NOMO-1 (cell line): ENCODE data around the gene RPL19.
A peak's percentile ranks its signal among the peaks of the same experiment; 100 is the strongest.

Source experiments
- DNase-seq, 2 experiments: peaks; one replicate each; lab custom pipeline; 2025; ENCODE audit not compliant: unreplicated experiment in 2 of 2; lab: John Stamatoyannopoulos, UW

The RPL19 gene

DNA sequence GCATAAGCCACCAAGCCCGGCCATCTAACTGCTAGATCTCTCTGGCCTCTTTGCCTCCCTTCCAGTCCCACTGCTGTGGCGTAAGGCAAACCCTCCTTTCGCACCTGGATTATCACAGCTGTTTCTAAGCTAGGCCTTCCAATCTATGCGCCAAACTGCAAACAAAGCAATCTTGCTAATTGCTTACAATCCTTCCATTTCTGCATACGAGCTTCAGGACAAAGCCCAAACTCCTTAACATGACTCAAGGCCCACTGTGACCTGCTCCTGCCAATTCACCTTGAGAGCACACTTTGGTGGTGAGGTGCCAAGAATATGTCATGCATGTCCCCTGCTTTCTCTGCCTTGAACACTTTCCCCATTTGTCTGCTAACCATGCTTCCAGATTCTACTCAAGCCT is 28.1 kb upstream of the RPL19 start:
- no peak for DNase-seq

DNA sequence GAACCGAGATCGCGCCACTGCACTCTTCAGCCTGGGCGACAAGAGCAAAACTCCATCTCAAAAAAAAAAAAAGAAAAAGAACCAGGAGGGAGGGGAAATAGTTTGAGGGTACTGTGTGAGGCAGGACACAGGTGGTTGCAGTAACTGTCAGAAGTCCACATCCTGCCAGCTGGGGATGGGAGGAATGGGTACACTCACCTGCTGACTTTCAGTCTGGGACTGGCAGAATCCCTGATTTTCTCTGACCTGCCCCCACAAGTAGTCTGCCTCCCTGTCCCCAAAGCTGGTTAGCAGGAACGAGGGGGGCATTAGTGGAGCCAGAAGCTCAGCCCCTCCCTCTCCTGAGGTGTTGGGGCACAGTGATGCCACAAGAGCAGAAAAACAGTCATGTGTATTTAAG is 27.0 kb upstream of the RPL19 start:
- no peak for DNase-seq

DNA sequence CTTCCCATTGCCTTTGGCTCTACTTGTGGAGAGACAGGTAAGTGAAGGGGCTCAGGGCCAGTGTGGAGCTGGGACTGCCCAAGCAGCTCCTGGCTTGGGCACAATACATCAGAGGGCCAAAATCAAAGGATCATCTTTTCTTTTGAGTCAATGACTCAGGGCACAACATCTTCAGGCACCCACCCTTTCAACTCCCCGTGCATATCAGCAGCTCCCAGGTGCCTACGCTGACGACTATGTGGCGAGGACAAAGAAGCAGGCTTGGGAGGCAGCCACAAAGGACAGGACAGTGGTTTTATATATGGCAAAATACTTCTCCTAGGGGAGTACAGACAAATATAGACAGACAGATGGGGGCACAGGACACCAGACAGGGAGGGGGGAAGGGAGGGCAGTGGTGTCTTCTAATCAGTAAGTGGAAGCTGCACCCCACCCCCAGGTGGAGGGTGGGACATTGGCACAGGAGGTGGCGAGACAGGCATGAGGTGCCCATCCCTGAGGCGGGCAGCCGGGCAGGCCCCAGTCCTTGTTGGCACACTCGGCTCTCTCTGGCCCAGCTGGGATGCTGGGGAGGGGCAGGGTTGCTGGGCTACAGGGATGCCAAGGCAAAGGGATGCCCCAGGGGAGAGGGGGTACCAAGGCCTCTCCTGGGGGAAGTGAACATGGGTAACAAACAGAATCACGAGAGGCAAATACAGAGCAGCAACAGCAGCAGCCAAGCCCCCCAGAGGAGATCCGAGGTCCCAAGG is 26.4 kb upstream of the RPL19 start:
- no peak for DNase-seq

DNA sequence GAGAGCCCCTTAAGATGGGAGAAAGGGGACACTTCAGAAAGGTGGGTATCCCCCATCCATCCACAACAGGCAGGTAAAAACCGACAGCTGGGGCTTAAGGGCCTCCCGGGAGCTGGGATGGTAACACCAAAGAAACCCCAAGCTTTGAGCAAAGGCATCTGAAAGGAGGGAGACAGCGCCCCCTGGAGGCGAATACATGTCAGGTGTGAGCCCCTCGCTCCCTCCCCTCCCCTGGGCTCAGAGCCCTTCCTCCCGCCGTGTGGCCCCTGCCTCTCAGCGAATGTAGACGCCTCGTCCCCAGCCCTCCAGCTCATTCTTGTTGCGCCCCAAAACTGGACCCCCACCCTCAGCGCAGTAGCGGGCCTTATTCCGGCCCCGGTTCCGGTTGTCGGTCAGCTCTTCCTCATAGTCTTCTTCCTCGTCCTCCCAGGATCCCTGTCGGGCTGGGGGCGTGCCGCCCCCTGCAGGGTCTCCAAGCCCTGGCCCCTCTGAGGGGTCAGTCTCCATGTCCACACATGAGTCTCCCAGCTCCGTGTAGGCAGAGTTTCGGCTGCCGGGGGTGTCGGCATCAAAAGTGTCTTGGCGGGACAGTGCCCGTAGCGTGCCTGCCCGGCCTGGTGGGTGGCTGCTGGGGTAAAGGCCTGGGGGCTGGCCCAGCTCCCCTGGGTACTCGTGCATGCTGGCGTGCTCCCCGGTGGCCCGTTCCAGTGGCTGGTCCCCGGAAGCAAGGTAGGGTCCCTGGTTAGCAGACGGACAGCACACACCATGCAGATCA is 25.0 kb upstream of the RPL19 start:
- peak; percentile 75 to 83 for DNase-seq

DNA sequence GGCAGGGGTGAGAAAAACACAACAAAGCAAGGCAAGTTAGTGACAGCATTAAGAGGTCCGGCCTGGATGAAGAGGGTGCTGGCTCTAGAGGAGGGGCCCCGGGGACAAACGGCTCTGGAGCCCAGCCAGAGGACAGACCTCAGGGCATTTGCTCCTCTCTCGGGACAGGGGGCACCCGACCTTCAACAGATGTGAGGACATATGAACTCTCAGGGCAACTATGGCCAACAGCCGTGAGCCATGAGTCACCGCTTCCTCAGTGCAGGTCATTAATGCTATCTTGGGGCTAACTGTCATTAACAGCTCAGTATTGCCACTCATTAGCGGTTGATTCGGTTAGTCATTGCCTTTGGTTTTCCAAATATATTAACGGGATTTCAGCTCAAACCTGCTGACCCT is 24.4 kb upstream of the RPL19 start:
- DNase-seq, result peak; percentile 91 to 97

DNA sequence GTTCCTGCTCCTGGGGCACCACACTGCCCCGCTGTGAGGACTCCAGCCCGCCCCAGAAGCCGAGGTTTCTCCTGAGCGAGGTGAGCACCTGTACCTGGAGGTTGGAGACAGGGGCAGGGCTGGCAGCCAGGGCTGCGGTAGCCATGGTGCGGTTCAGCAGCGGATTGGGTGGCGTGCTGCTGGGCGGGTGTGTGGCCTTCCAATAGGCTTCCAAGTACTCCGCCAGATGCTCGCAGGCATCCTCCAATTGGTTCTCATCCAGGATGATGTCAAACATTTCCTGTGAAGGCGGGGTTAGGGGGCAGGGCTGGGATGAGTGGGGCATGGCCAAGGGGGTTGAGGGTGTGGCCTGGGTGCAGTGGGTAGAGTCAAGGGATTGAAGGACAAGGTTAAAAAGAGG is 22.8 kb upstream of the RPL19 start:
- DNase-seq, result peak in 1 of 2 experiments; percentile 21

DNA sequence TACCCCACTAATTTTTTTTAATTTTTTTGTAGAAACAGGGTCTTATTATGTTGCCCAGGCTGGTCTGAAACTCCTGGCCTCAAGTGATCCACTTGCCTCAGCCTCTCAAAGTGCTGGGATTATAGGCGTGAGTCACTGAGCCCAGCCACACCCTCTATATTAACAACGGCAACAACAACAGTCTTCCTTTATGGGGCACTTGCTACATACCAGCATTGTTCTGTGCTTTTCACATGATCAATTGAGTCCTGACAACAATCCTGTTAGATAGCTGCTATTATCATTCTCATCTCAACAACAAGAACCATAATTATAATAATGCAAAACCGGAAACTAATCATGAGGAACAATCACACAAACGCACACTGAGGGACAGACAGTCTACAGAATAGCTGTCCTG is 21.5 kb upstream of the RPL19 start:
- DNase-seq, result peak; percentile 69 to 71

DNA sequence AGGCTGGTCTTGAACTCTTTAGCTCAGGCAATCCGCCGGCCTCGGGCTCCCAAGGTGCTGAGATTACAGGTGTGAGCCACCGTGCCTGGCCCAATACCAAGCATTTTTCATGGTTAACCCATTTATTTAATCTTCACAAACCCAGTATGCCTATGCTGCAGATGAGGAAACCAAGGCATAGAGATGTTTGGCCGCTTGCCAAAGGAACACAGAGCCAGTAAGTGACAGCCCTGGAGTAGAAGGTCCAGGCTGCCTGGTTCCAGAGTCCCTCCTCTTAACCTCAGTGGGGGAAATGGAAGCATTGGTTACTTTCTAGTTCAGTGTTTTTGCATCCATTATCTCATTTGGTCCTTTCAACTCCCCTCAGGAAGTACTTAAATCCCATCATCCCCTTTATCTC is 18.8 kb upstream of the RPL19 start:
- DNase-seq, result no peak

DNA sequence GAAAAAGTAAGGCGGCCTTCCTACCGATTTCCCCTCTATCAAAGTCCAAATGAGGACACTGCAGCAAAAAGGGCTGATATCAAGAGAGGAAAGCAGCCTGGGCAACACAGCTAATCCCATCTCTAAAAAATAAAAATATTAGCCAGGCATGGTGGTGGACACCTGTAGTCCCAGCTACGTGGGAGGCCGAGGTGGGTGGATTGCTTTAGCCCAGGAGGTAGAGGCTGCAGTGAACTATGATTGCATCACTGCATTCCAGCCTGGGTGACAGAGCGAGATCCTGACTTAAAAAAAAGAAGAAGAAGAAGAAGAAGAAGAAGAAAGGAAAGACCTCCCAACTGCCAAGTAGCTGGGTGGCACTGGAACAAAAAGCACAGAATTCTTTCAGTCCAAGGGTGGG is 17.0 kb upstream of the RPL19 start:
- no peak for DNase-seq

DNA sequence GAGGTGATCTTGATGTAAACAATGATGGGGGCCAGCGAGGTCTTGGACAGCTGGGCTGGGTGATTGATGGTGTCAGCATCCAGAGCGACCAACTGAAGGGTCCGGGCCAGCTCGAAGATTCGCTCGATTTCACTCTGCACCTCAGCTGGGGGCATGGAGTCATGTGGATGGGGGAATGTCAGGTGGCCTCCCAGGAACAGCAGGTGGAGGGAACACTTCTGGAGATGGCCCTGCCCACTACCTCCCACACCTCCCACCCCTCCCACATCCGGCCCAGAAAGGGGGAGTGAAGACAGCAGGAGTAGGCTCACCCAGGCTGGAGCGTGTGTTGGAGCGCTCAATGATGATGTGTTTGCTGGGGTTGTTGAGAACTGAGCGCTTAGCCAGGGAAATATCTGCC is 16.4 kb upstream of the RPL19 start:
- no peak for DNase-seq

DNA sequence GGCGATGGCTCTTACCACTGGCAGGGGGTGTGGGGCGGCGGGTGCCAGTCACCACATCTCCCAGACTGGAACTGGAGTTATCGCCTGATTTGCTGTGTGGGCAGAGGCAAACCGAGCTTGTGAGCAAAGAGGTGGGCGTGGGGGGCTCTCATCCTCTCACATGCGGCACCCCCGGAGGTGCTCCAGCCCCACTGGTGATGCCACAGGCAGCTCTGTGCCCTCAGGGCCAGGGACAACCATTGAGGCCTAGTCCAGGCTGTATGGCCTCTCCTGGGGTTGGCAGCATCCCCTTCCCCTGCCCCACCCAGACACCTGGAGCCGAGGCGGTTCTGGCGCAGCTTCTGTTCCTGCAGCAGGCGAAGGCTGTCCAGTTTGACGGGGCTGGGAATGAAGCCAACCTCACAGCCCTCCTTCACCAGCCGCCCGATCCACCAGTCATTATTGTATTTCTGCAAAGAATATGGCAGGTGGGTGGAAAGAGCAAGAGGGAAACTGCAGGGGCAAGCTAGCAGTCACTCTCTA is 13.5 kb upstream of the RPL19 start:
- no peak for DNase-seq

DNA sequence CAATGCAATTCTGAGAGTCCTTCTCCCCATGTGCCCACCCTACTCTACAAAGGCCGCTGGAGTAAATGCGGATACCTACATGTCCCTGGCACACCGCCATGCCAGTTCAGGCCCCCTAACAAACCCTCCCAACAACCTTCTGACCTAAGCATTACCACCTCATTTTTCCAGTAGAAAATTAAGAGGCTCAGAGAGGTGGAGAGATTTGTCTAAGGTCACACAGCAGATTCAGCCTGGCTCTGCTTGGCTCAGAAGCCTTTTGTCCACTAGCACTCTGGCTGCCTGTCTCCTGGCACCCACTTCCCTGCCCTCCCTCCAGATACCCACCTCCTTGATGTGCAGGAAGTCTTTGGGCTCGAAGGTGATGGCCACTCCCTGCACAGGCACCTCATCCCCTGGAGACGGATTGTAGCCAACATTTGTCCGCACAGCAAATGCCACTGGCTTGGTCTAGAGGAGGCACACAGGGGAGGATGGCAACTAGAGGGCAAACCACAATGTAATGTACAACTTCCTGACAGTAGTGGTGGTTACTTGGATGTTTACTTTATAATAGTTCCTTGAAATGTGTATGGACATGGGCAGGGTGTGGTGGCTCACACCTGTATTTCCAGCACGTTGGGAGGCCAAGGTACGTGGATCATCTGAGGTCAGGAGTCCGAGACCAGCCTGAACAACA is 12.8 kb upstream of the RPL19 start:
- DNase-seq, result no peak

DNA sequence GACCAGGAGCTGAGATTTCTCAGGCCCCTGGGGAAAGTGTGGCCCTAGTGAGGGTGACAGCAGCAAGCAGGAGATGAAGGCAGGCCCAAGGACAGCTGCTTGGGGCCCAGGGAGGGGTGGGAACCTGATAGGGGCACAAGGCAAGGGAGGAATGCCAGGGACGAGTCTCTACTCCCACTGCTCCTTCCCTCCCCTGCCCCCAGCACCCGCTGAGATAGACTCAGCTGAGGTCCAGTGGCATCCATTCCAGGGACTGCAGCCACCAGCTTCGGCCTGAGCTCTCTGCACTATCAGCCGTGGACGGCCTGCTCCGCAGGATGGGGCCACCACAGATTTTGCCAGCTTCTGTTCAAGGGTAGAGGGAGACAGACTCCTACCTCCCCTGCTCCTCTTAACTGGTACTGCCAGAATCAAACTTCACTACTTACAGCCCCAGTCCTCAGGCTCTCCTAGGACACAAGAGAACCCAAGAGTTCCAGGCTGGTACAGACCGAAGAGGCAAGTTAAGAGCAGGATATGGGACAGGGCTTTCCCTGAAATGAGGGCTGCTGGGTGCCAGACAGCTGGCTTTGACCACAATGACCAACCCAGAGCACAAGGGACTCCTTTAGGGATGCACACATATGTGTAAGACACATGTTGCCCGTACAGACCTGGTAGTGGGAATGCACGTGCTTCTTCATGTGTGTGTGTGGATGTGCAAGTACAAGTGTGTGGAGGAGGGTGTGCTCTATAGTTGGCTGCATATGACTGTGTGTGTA is 8.2 kb upstream of the RPL19 start:
- no peak for DNase-seq

DNA sequence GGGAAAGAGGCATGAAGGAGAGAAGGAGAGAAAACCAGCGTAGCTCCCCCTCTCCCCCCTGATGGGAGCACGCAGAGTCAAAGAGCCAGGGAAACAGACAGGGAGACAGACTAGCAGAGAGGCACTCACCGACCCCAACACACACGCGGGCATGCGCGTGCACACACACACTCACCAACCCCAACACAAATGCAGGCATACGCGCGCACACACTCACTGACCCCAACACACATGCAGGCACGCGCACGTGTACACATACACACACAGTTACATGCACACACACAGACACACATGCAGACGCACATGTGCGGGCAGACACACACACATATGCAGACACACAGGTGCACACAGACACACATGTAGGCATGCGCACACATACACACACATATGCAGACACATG is 7.2 kb upstream of the RPL19 start:
- no peak for DNase-seq

DNA sequence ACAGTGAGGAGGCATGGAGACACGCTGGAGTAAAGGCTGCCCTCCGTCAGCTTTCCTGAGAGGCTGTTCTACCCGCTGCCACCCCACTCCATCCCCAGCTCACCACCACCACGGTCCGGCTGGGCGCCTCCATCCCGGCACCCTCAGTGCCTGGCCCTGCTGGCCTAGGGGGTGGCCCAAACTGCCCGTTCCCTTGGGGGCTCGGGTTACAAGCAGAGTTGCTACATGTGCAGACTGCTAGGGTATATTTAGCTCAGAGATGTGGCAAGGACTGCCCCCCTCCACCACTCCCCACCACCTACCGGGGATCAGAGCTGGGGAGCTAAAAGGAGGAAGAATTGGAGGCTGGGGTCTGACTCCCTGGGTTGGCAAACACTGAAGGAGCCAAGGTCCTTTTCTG is 6.7 kb upstream of the RPL19 start:
- no peak for DNase-seq

DNA sequence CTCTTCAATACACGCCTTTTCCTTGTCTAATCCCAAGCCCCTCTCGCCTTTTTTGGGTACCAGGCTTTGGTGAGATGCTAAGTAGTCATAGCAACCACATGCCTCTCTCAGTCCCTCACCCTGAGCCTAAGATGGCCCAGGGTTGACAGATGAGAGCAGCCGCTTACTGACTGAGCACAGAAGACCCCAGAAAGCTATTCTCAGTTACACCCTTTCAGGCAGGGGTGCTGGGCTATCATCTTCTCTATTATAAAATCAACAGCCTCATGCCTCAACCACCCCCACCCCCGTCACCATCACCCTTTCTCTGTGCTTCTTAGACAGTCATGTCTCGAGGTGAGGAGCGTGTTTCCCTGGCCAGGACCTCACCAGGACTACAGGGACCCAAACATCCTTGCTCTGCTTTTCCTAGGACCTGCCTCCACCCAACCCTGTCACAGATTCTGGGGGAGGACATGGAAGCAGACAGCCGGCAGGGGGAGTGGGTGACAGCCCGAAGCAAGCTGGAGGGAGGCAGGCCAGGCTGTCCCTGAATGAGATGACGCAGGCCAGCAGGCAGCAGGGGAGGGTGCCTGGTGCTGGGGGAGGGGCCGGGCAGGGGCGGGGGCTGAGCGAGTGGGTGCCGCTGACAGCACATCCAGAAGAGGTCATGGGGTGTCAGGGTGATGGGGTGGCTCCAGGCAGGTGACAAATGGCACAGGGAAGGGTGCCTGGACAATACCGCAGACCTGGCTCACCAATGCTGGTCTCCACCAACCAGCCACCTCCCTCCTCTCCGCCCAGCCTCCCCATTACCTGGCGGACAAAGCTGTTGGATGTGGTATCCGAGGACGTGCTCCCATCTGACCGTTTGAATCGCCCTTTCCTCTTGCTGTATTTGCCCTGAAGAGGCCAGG is 5.7 kb upstream of the RPL19 start:
- peak; percentile 36 to 57 for DNase-seq

DNA sequence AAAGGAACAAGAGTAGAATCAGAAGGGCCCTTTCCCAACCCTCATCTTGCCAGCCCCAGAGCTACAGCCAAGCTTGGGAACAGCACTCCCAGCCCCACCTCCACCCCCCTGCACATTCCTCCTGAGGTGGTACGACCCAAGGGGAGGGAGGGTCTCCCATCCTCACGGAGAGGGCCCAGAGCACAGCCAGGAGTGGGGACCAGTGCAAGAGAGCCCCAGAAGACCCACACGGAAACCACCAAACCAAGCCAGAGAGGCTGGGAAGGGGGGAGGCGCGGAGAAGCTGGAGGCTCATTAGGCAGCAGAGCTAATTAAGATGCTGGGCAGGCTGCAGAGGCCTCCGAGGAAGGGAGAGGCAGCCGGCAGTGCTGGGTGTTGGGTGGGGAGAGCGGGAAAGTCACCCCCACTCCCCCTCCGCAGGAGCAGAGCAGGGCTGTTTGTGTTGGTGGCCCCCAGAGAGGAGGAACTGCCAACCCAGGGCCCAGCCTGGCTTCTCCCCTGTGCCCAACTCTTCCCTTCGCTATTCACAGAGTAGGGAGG is 5.0 kb upstream of the RPL19 start:
- no peak for DNase-seq

DNA sequence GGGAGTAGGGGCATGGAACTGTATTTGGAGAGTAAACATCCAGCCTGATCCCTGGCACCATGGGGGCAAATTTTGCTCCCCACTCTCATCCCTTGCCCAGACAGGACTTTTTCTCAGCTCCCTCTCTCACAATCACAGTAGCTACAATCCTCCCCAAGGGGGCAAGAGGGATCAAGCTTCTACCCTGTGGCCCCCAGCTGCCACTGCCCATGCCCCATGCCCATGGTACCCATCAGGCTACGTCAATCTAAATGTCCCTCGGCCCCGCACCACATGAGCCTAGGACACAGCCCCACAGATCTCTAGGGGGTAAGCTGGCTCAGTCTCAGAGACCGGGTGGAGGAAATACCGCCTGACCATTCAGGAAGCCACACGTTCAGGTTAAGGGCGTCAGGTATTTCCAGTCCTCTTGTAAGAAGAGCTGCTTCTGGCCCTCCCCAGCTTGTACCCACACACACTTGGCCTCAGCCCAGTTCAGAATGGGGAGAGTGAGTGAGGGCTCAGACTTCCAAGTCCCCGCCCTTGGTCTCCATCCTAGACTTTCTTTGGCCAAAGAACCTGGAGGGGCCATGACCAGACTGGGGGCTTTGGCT is 4.4 kb upstream of the RPL19 start:
- no peak for DNase-seq

DNA sequence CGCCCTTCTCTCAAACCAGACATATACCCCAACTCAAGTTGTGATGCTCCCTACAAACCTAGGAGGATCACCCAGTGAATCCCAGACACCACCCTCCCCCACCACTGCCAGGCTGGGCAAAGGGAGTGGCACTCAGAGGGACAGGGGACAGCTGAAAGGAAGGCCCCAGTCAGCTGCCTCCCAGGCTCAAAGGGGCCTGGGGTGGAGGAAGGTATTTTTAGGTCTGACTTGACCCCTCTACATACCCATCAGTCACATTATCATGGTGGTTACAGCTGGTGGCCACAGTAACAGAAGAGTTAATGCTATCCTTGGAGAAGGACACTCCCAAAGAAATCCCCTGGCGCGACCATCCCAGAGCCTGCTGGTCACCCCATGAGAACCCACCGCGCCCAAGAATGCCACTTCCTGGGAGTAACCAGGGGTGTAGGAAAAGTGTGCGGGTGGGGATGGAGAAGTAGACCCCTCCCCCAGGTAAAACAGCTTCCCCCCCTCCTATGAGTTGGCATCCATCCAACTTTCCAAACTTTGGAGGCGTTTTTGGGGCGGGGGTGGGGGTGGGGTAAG is 3.8 kb upstream of the RPL19 start:
- no peak for DNase-seq
